HepG2 (cell line): Measurements from ENCODE around the gene YBX2.
A peak's percentile ranks its signal among the peaks of the same experiment; 100 is the strongest.

Source experiments
- BHLHE40 ChIP-seq: IDR thresholded peaks from 2 replicates; pipeline ENCODE4 v1.6.1; 2011; ENCODE audit warnings: low read length, improper control_type of control experiment
- MAFK ChIP-seq, 2 experiments: IDR thresholded peaks in 1 of 2; conservative IDR thresholded peaks in 1 of 2; 2 replicates each; pipeline ENCODE4 v1.6.1; 2011; ENCODE audit warnings: improper control_type of control experiment in 2 of 2, low read length in 2 of 2
- NFE2 ChIP-seq: sonication (generic); formaldehyde crosslinking; IDR thresholded peaks from 2 replicates; pipeline ENCODE4 v1.4.0; 2020; ENCODE audit warnings: missing genetic modification reagents
- POLR2AphosphoS5 ChIP-seq: IDR thresholded peaks from 2 replicates; pipeline ENCODE4 v1.6.1; 2012; ENCODE audit warnings: low read depth, low read length
- RFXAP ChIP-seq: sonication (generic); formaldehyde crosslinking; IDR thresholded peaks from 2 replicates; pipeline ENCODE4 v1.4.0; 2020; ENCODE audit warnings: missing genetic modification reagents, borderline replicate concordance
- RNF2 ChIP-seq: fragments of 450-650 bp; conservative IDR thresholded peaks from 2 replicates; pipeline ENCODE4 v1.6.1; 2016; ENCODE audit warnings: low read depth
- SMAD3 ChIP-seq: sonication (generic); formaldehyde crosslinking; IDR thresholded peaks from 2 replicates; pipeline ENCODE4 v1.4.0; 2020; ENCODE audit warnings: missing genetic modification reagents
- TAF1 ChIP-seq: sonication (generic); formaldehyde crosslinking; IDR thresholded peaks from 2 replicates; pipeline ENCODE4 v1.4.0; 2020; ENCODE audit warnings: missing genetic modification reagents
- ZNF274 ChIP-seq: sonication (generic); formaldehyde crosslinking; IDR thresholded peaks from 2 replicates; pipeline ENCODE4 v1.5.1; 2020; ENCODE audit warnings: mild to moderate bottlenecking, missing genetic modification reagents
- ZNF749 ChIP-seq: sonication (generic); formaldehyde crosslinking; IDR thresholded peaks from 2 replicates; pipeline ENCODE4 v1.8.0; 2022; ENCODE audit warnings: mild to moderate bottlenecking, missing genetic modification reagents, moderate library complexity, borderline replicate concordance
- TF ChIP-seq, protein P1 (sequence below): sonication (generic); formaldehyde crosslinking; IDR thresholded peaks from 2 replicates; pipeline ENCODE4 v1.5.0; 2020; ENCODE audit warnings: mild to moderate bottlenecking, missing genetic modification reagents, moderate library complexity
- TF ChIP-seq, protein P2 (sequence below), 2 experiments: fragments of 450-650 bp in 1 of 2; sonication (generic) in 1 of 2; formaldehyde crosslinking; IDR thresholded peaks; 2 replicates each; pipeline versions ENCODE4 v1.5.0 to v1.8.0; 2020 to 2022; ENCODE audit warnings: mild to moderate bottlenecking in 1 of 2, missing genetic modification reagents in 1 of 2

DNA sequence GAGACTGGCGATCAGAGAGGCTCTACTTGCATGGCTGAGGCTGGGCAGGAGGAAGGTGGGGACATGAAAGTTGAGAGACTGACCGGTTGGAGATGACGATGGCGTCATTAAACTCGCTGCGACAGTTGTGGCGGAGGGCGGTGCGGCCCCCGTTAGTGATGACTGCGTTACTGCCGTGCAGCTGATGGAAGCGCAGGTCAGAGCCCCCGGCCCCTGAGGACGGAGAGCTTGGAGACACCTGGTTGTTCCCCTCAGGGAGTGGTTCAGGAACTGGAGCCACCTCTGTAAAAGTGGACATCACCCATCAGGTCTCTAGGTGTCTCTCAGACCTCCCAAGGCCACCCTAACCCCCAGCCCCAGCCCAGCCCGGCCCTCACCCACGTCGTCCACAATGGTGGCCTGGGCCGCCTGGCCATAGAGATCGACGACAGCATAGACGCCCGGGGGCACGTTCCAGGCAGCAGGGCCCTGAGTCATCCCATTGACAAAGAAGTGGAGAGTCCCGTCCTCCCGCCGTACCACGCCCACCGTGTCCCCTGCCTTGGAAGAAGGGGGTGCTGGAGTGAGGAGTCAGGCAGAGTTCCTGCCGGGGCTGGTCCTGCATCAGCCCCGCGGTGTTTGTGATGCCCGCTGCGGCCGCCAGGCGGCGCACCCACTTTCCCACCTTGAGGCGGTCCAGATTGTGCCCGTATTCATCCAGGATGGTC lies 29.4 kb upstream of the YBX2 start:
- TF ChIP-seq ZNF749 (no peak), NFE2 (CRISPR knock-in tag) (no peak), ZNF274 (CRISPR knock-in tag) (no peak), BHLHE40 (no peak), RNF2 (no peak), TAF1 (no peak), POLR2AphosphoS5 (no peak), RFXAP (no peak), SMAD3 (CRISPR knock-in tag) (no peak), MAFK (conservative IDR thresholded peaks at IDR 0.05 in 1 of 2, IDR thresholded peaks at IDR 0.05 in 1 of 2; ENCODE audit: low read length in 2 of 2) (no peak)
- TF ChIP-seq, protein P1, sequence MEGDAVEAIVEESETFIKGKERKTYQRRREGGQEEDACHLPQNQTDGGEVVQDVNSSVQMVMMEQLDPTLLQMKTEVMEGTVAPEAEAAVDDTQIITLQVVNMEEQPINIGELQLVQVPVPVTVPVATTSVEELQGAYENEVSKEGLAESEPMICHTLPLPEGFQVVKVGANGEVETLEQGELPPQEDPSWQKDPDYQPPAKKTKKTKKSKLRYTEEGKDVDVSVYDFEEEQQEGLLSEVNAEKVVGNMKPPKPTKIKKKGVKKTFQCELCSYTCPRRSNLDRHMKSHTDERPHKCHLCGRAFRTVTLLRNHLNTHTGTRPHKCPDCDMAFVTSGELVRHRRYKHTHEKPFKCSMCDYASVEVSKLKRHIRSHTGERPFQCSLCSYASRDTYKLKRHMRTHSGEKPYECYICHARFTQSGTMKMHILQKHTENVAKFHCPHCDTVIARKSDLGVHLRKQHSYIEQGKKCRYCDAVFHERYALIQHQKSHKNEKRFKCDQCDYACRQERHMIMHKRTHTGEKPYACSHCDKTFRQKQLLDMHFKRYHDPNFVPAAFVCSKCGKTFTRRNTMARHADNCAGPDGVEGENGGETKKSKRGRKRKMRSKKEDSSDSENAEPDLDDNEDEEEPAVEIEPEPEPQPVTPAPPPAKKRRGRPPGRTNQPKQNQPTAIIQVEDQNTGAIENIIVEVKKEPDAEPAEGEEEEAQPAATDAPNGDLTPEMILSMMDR, result peak; percentile 79
- TF ChIP-seq, protein P2, sequence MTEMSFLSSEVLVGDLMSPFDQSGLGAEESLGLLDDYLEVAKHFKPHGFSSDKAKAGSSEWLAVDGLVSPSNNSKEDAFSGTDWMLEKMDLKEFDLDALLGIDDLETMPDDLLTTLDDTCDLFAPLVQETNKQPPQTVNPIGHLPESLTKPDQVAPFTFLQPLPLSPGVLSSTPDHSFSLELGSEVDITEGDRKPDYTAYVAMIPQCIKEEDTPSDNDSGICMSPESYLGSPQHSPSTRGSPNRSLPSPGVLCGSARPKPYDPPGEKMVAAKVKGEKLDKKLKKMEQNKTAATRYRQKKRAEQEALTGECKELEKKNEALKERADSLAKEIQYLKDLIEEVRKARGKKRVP (CRISPR knock-in tag; IDR thresholded peaks at IDR 0.05), result no peak
